K562 (cell line): ENCODE results near the gene HEXD. TPM values are rescaled to one million over a fixed set of nuclear protein-coding genes. Genes with fewer than 3 reads are reported as not detected.

Experiments
- BRD4 ChIP-seq: fragments of 200-600 bp; sonication (generic); IDR thresholded peaks from 2 replicates; pipeline ENCODE4 v1.6.1; 2017; ENCODE audit warnings: inconsistent platforms
- FIP1L1 ChIP-seq: fragments of 200-400 bp; formaldehyde crosslinking; IDR thresholded peaks from 2 replicates; pipeline ENCODE4 v1.6.1; 2018; ENCODE audit warnings: mild to moderate bottlenecking, low read depth, low read length; ENCODE audit not compliant: poor library complexity, severe bottlenecking
- FOXP1 ChIP-seq: sonication (generic); formaldehyde crosslinking; IDR thresholded peaks from 2 replicates; pipeline ENCODE4 v1.8.0; 2022; ENCODE audit warnings: mild to moderate bottlenecking, missing genetic modification reagents
- MNT ChIP-seq, 2 experiments: fragments of 450-650 bp; conservative IDR thresholded peaks; 2 replicates each; pipeline ENCODE4 v1.6.1; 2017; ENCODE audit warnings: mild to moderate bottlenecking in 2 of 2, moderate library complexity in 2 of 2
- NFIC ChIP-seq: fragments of 450-650 bp; IDR thresholded peaks from 2 replicates; pipeline ENCODE4 v1.6.1; 2017; ENCODE audit warnings: mild to moderate bottlenecking, inconsistent platforms
- NONO ChIP-seq, 2 experiments: fragments of 200-400 bp in 1 of 2; fragments of 450-650 bp in 1 of 2; formaldehyde crosslinking in 1 of 2; IDR thresholded peaks; 2 replicates each; pipeline ENCODE4 v1.6.1; 2017; ENCODE audit warnings: low read depth in 2 of 2, mild to moderate bottlenecking in 2 of 2, moderate library complexity in 2 of 2, low read length in 1 of 2
- NRF1 ChIP-seq, 2 experiments: fragments of 450-650 bp; IDR thresholded peaks in 1 of 2; conservative IDR thresholded peaks in 1 of 2; 2 replicates each; pipeline ENCODE4 v1.6.1; 2014; ENCODE audit warnings: mild to moderate bottlenecking in 2 of 2
- PHF20 ChIP-seq: fragments of 450-650 bp; IDR thresholded peaks from 2 replicates; pipeline ENCODE4 v1.6.1; 2018; ENCODE audit not compliant: partially characterized antibody
- PHF8 ChIP-seq: fragments of 200-600 bp; sonication (generic); IDR thresholded peaks from 2 replicates; pipeline ENCODE4 v1.6.1; 2012; ENCODE audit warnings: mixed run types, mild to moderate bottlenecking, inconsistent platforms, low read length, moderate library complexity, borderline replicate concordance
- POLR2AphosphoS5 ChIP-seq: IDR thresholded peaks from 2 replicates; pipeline ENCODE4 v1.6.1; 2011; ENCODE audit warnings: mild to moderate bottlenecking, low read depth, low read length, moderate library complexity; ENCODE audit not compliant: control insufficient read depth, insufficient read depth
- RBM14 ChIP-seq: fragments of 200-400 bp; formaldehyde crosslinking; IDR thresholded peaks from 2 replicates; pipeline ENCODE4 v1.6.1; 2018; ENCODE audit warnings: low read depth, mild to moderate bottlenecking, low read length, moderate library complexity, borderline replicate concordance; ENCODE audit not compliant: insufficient read depth
- SMAD4 ChIP-seq: fragments of 250-450 bp; sonication (Bioruptor Pico); conservative IDR thresholded peaks from 2 replicates; pipeline ENCODE4 v1.8.0; 2021; ENCODE audit warnings: inconsistent platforms, mild to moderate bottlenecking, moderate library complexity
- ZNF263 ChIP-seq: sonication (generic); formaldehyde crosslinking; IDR thresholded peaks from 2 replicates; pipeline ENCODE4 v1.8.0; 2022; ENCODE audit warnings: mild to moderate bottlenecking, missing genetic modification reagents, borderline replicate concordance
- polyA plus RNA-seq, 8 experiments: library from polyadenylated mRNA; depleted of rRNA in 4 of 8; stranded (reverse) in 5 of 8; unstranded in 3 of 8; fragments of >200 nt; fragmentation: Nextera tagmentation in 2 of 8; fragmentation: Illumina TruSeq in 1 of 8; extraction: Ambion mirVana in 2 of 8; extraction: Trizol in 1 of 8; gene quantifications; 2 replicates each; pipeline versions ENCODE4 v1.2.1 to v1.2.3, GENCODE V29; 2011 to 2014; ENCODE audit warnings: inconsistent platforms in 1 of 8, missing spikeins in 1 of 8
- total RNA-seq, 7 experiments: library from RNA; depleted of rRNA in 6 of 7; stranded (reverse); fragments of >200 nt in 6 of 7; fragmentation: Illumina TruSeq in 2 of 7; extraction: Trizol in 2 of 7; gene quantifications; 2 replicates each; pipeline versions ENCODE4 v1.2.1 to v1.2.3, GENCODE V29; 2011 to 2021; ENCODE audit warnings: low replicate concordance in 1 of 7
- TF ChIP-seq, protein P1 (sequence below), 2 experiments: fragments of 450-650 bp; formaldehyde crosslinking in 1 of 2; IDR thresholded peaks; 2 replicates each; pipeline versions ENCODE4 v1.4.0 to v1.6.1; 2014 to 2020; ENCODE audit warnings: mild to moderate bottlenecking in 2 of 2, borderline replicate concordance in 1 of 2, low read depth in 1 of 2
- TF ChIP-seq, protein P2 (sequence below): sonication (generic); formaldehyde crosslinking; IDR thresholded peaks from 2 replicates; pipeline ENCODE4 v1.8.1; 2023; ENCODE audit warnings: mild to moderate bottlenecking, missing genetic modification reagents, moderate library complexity

The HEXD gene
- total and polyA plus RNA-seq, 9 of the 15 experiments (the other 6 are each of a cell fraction or from before 2014, with no cell fraction given) = 1.0 to 25.3 (median 10.0) TPM

GRCh38 chr17:82458179-82458884 lies 40.2 kb downstream of the HEXD start, which contains the start of gene NARF (continued):
- TF ChIP-seq, protein P1, sequence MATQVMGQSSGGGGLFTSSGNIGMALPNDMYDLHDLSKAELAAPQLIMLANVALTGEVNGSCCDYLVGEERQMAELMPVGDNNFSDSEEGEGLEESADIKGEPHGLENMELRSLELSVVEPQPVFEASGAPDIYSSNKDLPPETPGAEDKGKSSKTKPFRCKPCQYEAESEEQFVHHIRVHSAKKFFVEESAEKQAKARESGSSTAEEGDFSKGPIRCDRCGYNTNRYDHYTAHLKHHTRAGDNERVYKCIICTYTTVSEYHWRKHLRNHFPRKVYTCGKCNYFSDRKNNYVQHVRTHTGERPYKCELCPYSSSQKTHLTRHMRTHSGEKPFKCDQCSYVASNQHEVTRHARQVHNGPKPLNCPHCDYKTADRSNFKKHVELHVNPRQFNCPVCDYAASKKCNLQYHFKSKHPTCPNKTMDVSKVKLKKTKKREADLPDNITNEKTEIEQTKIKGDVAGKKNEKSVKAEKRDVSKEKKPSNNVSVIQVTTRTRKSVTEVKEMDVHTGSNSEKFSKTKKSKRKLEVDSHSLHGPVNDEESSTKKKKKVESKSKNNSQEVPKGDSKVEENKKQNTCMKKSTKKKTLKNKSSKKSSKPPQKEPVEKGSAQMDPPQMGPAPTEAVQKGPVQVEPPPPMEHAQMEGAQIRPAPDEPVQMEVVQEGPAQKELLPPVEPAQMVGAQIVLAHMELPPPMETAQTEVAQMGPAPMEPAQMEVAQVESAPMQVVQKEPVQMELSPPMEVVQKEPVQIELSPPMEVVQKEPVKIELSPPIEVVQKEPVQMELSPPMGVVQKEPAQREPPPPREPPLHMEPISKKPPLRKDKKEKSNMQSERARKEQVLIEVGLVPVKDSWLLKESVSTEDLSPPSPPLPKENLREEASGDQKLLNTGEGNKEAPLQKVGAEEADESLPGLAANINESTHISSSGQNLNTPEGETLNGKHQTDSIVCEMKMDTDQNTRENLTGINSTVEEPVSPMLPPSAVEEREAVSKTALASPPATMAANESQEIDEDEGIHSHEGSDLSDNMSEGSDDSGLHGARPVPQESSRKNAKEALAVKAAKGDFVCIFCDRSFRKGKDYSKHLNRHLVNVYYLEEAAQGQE (IDR thresholded peaks at IDR 0.05; ENCODE audit: borderline replicate concordance) = no peak; the same call in 1 of the 2 replicates
- TF ChIP-seq, protein P1 (CRISPR knock-in tag; IDR thresholded peaks at IDR 0.05; ENCODE audit: low read depth) = peak; percentile 80
- TF ChIP-seq FIP1L1 (peak; percentile 80), POLR2AphosphoS5 (peak; percentile 83), NFIC (peak; percentile 59), SMAD4 (peak; percentile 67), ZNF263 (CRISPR knock-in tag) (peak; percentile 47; the same call in 1 of the 2 replicates), NONO (IDR thresholded peaks at IDR 0.05; ENCODE audit: low read depth in 2 of 2, low read length in 1 of 2) (peak; percentile 72 to 96; a peak in 3 of 4 replicates), NRF1 (conservative IDR thresholded peaks at IDR 0.05 in 1 of 2, IDR thresholded peaks at IDR 0.05 in 1 of 2) (peak; percentile 98), FOXP1 (CRISPR knock-in tag) (peak; percentile 63; the same call in 1 of the 2 replicates), RBM14 (0 out of 2 replicates have a peak, but pooled peaks have one; percentile 46), PHF20 (peak; percentile 70), BRD4 (peak; percentile 81; the same call in 1 of the 2 replicates), MNT (conservative IDR thresholded peaks at IDR 0.05) (peak; percentile 81 to 95; a peak in 3 of 4 replicates), PHF8 (peak; percentile 98; the same call in 1 of the 2 replicates)
- TF ChIP-seq, protein P2, sequence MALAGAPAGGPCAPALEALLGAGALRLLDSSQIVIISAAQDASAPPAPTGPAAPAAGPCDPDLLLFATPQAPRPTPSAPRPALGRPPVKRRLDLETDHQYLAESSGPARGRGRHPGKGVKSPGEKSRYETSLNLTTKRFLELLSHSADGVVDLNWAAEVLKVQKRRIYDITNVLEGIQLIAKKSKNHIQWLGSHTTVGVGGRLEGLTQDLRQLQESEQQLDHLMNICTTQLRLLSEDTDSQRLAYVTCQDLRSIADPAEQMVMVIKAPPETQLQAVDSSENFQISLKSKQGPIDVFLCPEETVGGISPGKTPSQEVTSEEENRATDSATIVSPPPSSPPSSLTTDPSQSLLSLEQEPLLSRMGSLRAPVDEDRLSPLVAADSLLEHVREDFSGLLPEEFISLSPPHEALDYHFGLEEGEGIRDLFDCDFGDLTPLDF = peak; percentile 87
